GM10266 (cell line): Measurements from ENCODE around the gene PLCL1.

Source experiments
- DNase-seq: peaks from one replicate; pipeline ENCODE4 v3.0.0; 2012; ENCODE audit errors: extremely low spot score
- CTCF ChIP-seq: IDR thresholded peaks from 2 replicates; pipeline ENCODE4 v1.5.1; 2012; ENCODE audit warnings: mild to moderate bottlenecking, low read depth; ENCODE audit not compliant: control insufficient read depth, insufficient read depth; ENCODE audit errors: missing control alignments

Gene PLCL1

DNA sequence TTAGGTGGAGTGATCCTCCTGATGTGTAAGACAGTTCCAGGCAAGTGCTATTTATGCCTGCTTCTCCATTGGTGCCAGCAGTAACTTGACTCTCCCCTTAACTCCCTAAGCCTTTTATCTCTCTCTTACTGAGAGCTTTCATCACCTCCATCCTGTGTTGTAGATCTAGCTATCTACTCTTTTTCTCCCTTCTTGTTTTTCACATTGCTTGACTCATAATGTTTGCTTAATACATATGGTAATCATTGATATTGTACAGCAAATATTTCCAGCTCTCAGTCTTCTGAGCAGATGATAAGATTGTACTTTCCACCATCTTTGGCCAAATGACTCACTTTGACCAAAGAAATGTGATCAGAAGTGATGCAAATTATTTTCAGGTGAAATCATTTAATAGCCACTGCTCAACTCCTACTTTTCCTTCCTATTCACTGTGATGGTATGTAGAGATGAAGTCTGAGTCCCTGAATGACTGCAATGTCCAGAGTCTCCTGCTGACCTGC lies 165.0 kb downstream of the PLCL1 start:
- DNase-seq, result no peak
- TF ChIP-seq CTCF, result no peak

DNA sequence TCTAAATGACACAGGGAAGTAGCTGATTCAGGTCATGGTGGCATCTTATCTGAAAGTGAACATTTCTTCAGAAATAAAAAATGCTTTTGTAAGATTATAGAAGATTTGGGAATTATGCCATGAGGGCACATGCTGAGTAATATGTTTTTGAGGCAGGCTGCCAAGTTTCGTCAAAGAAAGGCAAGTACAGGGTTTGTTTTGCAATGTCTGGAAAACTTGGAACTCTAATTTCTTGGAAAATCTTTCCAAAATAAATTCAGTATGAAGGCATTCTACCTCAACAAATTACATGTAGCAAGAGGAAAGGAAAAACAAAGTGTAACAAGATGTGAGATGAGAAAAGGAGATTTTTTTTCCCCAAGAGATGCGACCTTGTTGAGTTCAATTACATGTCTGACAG lies 167.7 kb downstream of the PLCL1 start:
- TF ChIP-seq CTCF, result no peak
- no peak for DNase-seq

DNA sequence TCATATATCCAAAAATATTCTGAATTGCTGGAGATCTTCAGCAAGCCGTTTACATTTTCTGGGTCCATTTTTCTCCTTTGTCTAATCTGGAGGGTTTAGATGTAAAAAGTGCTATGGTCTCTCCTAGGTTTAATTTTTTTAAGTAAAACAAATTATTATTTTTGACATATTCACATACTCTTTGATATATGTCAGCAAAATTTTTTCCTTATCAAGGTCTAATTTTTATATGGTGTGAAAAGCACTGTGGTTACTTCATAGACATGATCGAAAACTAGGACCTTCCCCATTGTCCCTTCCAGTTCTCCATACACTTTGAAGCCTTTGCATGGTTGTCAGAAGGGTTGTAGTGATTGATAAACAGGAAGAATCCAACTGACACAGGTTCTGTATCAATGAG lies 168.2 kb downstream of the PLCL1 start:
- TF ChIP-seq CTCF, result no peak
- DNase-seq, result no peak

DNA sequence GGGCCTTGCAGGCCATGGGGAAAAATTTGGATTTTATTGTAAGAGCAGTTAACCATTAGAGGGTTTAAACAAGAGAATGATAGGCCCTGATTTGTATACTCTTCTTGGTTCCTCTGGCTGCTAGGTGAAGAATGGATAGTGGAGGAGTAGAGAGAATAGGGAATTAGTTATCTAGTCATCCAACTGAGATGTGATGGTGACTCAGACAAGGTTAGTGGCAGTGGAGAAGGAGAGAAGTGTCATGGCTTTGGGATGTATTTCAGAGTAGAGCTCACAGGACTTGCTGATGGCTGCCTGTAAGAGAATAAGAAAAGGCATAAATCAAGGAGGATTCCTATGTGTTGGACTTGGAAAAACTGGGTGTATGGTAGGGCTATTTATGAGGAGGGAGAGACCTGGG lies 169.4 kb downstream of the PLCL1 start:
- no peak for DNase-seq
- no peak for TF ChIP-seq CTCF

DNA sequence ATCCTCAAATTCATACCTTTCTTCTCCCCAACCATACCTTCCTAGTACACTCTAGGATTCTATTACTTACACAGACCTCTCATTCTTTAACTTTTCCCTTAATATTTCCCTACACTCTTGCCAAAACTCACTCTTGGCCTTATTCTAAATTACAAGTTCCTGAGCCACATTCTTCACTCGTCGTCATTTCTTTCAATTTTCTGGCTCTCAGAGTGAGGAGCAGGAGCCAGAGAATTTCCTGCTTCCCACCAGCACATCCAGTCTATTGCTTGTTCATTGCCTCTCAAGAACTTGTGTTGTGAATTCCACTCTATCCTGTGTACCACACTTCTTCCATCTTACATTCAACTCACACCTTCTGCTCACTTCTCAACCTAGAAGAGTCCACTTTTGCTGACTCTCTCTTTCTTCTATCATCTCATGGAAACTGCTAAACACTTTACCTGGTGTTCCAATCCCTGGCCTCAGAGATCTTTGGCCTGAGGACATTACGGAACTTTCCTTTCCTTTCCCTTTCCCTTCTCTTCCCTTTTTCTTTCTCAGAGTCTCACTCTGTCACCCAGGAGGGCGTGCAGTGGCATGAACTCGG lies 171.6 kb downstream of the PLCL1 start:
- no peak for DNase-seq
- TF ChIP-seq CTCF, result no peak

- DNase-seq, result no peak
- TF ChIP-seq CTCF, result no peak
These were observed 174.6 kb downstream of the PLCL1 start for GRCh38 chr2:197978971-197979370.

DNA sequence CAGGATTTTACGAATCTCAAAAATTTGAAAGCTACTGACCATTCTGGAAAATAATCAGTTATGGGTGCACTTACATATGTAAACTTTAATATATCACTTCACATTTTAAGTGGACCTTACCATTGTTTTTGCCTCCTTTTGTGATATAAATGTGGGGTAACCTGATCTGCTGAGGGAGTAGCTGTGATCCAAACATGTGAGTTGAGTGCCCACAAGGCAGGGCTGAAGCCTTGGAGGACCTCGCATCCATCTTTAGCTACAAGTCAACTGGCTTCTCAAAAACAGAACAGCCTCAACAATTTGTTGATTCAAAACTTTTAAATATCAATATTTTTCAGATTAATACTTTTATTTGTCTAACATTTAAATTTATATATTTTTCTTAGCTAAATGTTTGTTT lies 178.2 kb downstream of the PLCL1 start:
- DNase-seq, result no peak
- TF ChIP-seq CTCF, result no peak
